CD4-positive, CD25-positive, alpha-beta regulatory T cell (primary cell): ENCODE data around the gene PLAAT3. TPM values are rescaled to one million over a fixed set of nuclear protein-coding genes. Genes with fewer than 3 reads are reported as not detected.
"Not testable (repeated sequence)": the region's sequence is repeated elsewhere in the genome, so short reads cannot be mapped to it uniquely, and the experiment has no call there.

Experiments used
- ATAC-seq, 2 donors: fragments of 150-1000 bp; cut with Tn5 transposase; one replicate each; pipeline ENCODE4 v1.10.0; 2021; ENCODE audit warnings: low read depth in 2 of 2, moderate number of reproducible peaks in 2 of 2, moderate library complexity in 1 of 2
- DNase-seq, 3 donors: peaks; one replicate each; pipeline versions ENCODE4 v3.0.0 to v3.0.0-alpha.2; 2012 to 2022; ENCODE audit warnings: mixed read lengths in 1 of 3
- H3K27ac ChIP-seq: one replicate; pipeline ENCODE4 v1.7.0; 2013; ENCODE audit warnings: mild to moderate bottlenecking, low read length; ENCODE audit not compliant: insufficient read depth, poor library complexity, severe bottlenecking
- H3K27me3 ChIP-seq: one replicate; pipeline ENCODE4 v1.7.0; 2013; ENCODE audit warnings: low read length; ENCODE audit not compliant: control insufficient read depth, insufficient read depth
- H3K36me3 ChIP-seq: one replicate; pipeline ENCODE4 v1.7.0; 2013; ENCODE audit warnings: mild to moderate bottlenecking, low read length, moderate library complexity; ENCODE audit not compliant: control insufficient read depth, insufficient read depth
- H3K4me1 ChIP-seq: 2 replicates; pipeline ENCODE4 v1.7.0; 2013; ENCODE audit warnings: mild to moderate bottlenecking, low read length; ENCODE audit not compliant: insufficient read depth, control insufficient read depth, poor library complexity, severe bottlenecking
- H3K4me3 ChIP-seq: one replicate; pipeline ENCODE4 v1.7.0; 2013; ENCODE audit warnings: low read depth, mild to moderate bottlenecking, low read length, moderate library complexity
- H3K9me3 ChIP-seq, 2 experiments: 1 replicate in 1 of 2; 2 replicates in 1 of 2; pipeline ENCODE4 v1.7.0; 2013; ENCODE audit warnings: low read length in 2 of 2, mild to moderate bottlenecking in 1 of 2, moderate library complexity in 1 of 2; ENCODE audit not compliant: control insufficient read depth in 2 of 2
- H3K27ac Mint-ChIP-seq, 3 donors: one replicate each; pipeline ENCODE4 v1.8.0; 2020 to 2022; ENCODE audit warnings: mild to moderate bottlenecking in 3 of 3, mixed read lengths in 3 of 3, moderate library complexity in 2 of 3
- H3K27me3 Mint-ChIP-seq: one replicate; pipeline ENCODE4 v1.8.0; 2022; ENCODE audit warnings: mild to moderate bottlenecking, mixed read lengths
- H3K36me3 Mint-ChIP-seq: one replicate; pipeline ENCODE4 v1.8.0; 2020; ENCODE audit warnings: mixed read lengths
- H3K4me1 Mint-ChIP-seq, 4 donors: one replicate each; pipeline ENCODE4 v1.8.0; 2020 to 2022; ENCODE audit warnings: mixed read lengths in 4 of 4, mild to moderate bottlenecking in 1 of 4
- H3K4me3 Mint-ChIP-seq, 4 donors: one replicate each; pipeline ENCODE4 v1.8.0; 2020 to 2022; ENCODE audit warnings: mild to moderate bottlenecking in 4 of 4, mixed read lengths in 4 of 4, moderate library complexity in 3 of 4
- H3K9me3 Mint-ChIP-seq, 7 donors: one replicate each; pipeline ENCODE4 v1.8.0; 2020 to 2022; ENCODE audit warnings: mixed read lengths in 7 of 7, mild to moderate bottlenecking in 3 of 7, moderate library complexity in 2 of 7
- polyA plus RNA-seq, 4 donors: library from polyadenylated mRNA; unstranded; fragments of 300-500 nt; fragmentation: Illumina TruSeq; gene quantifications; one replicate each; pipeline ENCODE4 v1.2.3, GENCODE V29; 2021
- total RNA-seq: library from RNA; stranded (reverse); gene quantifications from one replicate; pipeline ENCODE4 v1.2.3, GENCODE V29; 2022

Gene PLAAT3
- total and polyA plus RNA-seq, 5 donors from 2014 or later = 3.1 to 19.0 (median 5.8) TPM

GRCh38 chr11:63638436-63638835, 24.2 kb upstream of the PLAAT3 start:
- H3K4me1 Mint-ChIP-seq = peaks cover 8 to 19% (median 12%) of the 10 kb centered on the region in 4 donors
- not testable (repeated sequence) for H3K4me1 ChIP-seq, H3K27ac Mint-ChIP-seq, H3K4me3 ChIP-seq, H3K27ac ChIP-seq, H3K9me3 ChIP-seq, H3K4me3 Mint-ChIP-seq, H3K27me3 Mint-ChIP-seq, ATAC-seq, H3K9me3 Mint-ChIP-seq, H3K27me3 ChIP-seq, DNase-seq
- H3K36me3 ChIP-seq = peaks cover 36% of the 10 kb centered on the region
- peaks cover 24% of the 10 kb centered on the region for H3K36me3 Mint-ChIP-seq

- Histone ChIP-seq H3K27ac (no peak overlapping the region), H3K4me1 (no peaks in the 10 kb centered on the region), H3K4me3 (no peak overlapping the region), H3K27me3 (no peaks in the 10 kb centered on the region), H3K9me3 (no peaks in the 10 kb centered on the region), H3K36me3 (peaks cover 35% of the 10 kb centered on the region)
- ATAC-seq (peak; percentile 53 to 75), DNase-seq (peak; percentile 49 to 71 (median 62))
- H3K4me1 Mint-ChIP-seq = peaks cover 15 to 27% (median 18%) of the 10 kb centered on the region in 4 donors
- H3K36me3 Mint-ChIP-seq = peaks cover 22% of the 10 kb centered on the region
- no peaks in the 10 kb centered on the region for H3K27me3 Mint-ChIP-seq
- H3K9me3 Mint-ChIP-seq = no peaks in the 10 kb centered on the region
- no peak overlapping the region for H3K4me3 Mint-ChIP-seq
- H3K27ac Mint-ChIP-seq = peak overlapping the region in 1 of 3 donors; percentile 6
Measured at GRCh38 chr11:63635762-63636465, 21.7 kb upstream of the PLAAT3 start.

GRCh38 chr11:63629426-63629825, 15.2 kb upstream of the PLAAT3 start:
- H3K4me3 Mint-ChIP-seq = no peak overlapping the region
- no peak for DNase-seq
- no peaks in the 10 kb centered on the region for H3K9me3 Mint-ChIP-seq
- no peak for ATAC-seq
- Histone ChIP-seq H3K36me3 (peaks cover 51% of the 10 kb centered on the region), H3K9me3 (no peaks in the 10 kb centered on the region), H3K27ac (no peak overlapping the region), H3K4me3 (no peak overlapping the region), H3K27me3 (no peaks in the 10 kb centered on the region), H3K4me1 (no peaks in the 10 kb centered on the region)
- peaks cover 24% of the 10 kb centered on the region for H3K36me3 Mint-ChIP-seq
- H3K27me3 Mint-ChIP-seq = no peaks in the 10 kb centered on the region
- no peak overlapping the region for H3K27ac Mint-ChIP-seq
- peaks cover 7 to 17% (median 8%) of the 10 kb centered on the region in 4 donors for H3K4me1 Mint-ChIP-seq

- no peaks in the 10 kb centered on the region for H3K9me3 Mint-ChIP-seq
- H3K36me3 ChIP-seq = peaks cover 7% of the 10 kb centered on the region
- peaks cover 0 to 9% (median 2%) of the 10 kb centered on the region in 4 donors for H3K4me1 Mint-ChIP-seq
- DNase-seq = no peak
- H3K4me3 ChIP-seq = no peak overlapping the region
- peaks cover under 1% of the 10 kb centered on the region for H3K36me3 Mint-ChIP-seq
- no peaks in the 10 kb centered on the region for H3K4me1 ChIP-seq
- H3K27me3 Mint-ChIP-seq = peaks cover 10% of the 10 kb centered on the region
- no peak overlapping the region for H3K27ac Mint-ChIP-seq
- H3K9me3 ChIP-seq = no peaks in the 10 kb centered on the region
- H3K27ac ChIP-seq = no peak overlapping the region
- ATAC-seq = no peak
- no peak overlapping the region for H3K4me3 Mint-ChIP-seq
- no peaks in the 10 kb centered on the region for H3K27me3 ChIP-seq
Measured at GRCh38 chr11:63623513-63624140, 9.4 kb upstream of the PLAAT3 start.

- H3K27me3 ChIP-seq = no peaks in the 10 kb centered on the region
- ATAC-seq (no peak), DNase-seq (no peak)
- H3K4me3 Mint-ChIP-seq = no peak overlapping the region
- no peak overlapping the region for H3K27ac ChIP-seq
- no peaks in the 10 kb centered on the region for H3K36me3 Mint-ChIP-seq
- H3K27me3 Mint-ChIP-seq = peaks cover 10% of the 10 kb centered on the region
- H3K36me3 ChIP-seq = no peaks in the 10 kb centered on the region
- H3K4me3 ChIP-seq = no peak overlapping the region
- no peaks in the 10 kb centered on the region for H3K9me3 Mint-ChIP-seq
- peak overlapping the region in 1 of 3 donors; percentile 42 for H3K27ac Mint-ChIP-seq
- peaks cover 0 to 9% (median 2%) of the 10 kb centered on the region in 4 donors for H3K4me1 Mint-ChIP-seq
- no peaks in the 10 kb centered on the region for H3K4me1 ChIP-seq
- no peaks in the 10 kb centered on the region for H3K9me3 ChIP-seq
Measured at GRCh38 chr11:63622323-63622722, 8.1 kb upstream of the PLAAT3 start.

GRCh38 chr11:63621071-63621470, 6.8 kb upstream of the PLAAT3 start:
- Mint-ChIP-seq H3K9me3 (no peaks in the 10 kb centered on the region), H3K4me1 (peaks cover 0 to 9% (median 2%) of the 10 kb centered on the region in 4 donors), H3K4me3 (no peak overlapping the region), H3K27me3 (peaks cover 10% of the 10 kb centered on the region), H3K36me3 (no peaks in the 10 kb centered on the region), H3K27ac (peak overlapping the region in 2 of 3 donors; percentile 63 to 93)
- no peaks in the 10 kb centered on the region for H3K27me3 ChIP-seq
- no peak overlapping the region for H3K27ac ChIP-seq
- H3K4me1 ChIP-seq = no peaks in the 10 kb centered on the region
- ATAC-seq (no peak), DNase-seq (no peak)
- no peaks in the 10 kb centered on the region for H3K9me3 ChIP-seq
- H3K4me3 ChIP-seq = no peak overlapping the region
- H3K36me3 ChIP-seq = no peaks in the 10 kb centered on the region

- peaks cover 0 to 9% (median 2%) of the 10 kb centered on the region in 4 donors for H3K4me1 Mint-ChIP-seq
Measured at GRCh38 chr11:63619967-63620366, 5.7 kb upstream of the PLAAT3 start.

More at GRCh38 chr11:63619967-63620366, 5.7 kb upstream of the PLAAT3 start:
- Histone ChIP-seq H3K36me3 (no peaks in the 10 kb centered on the region), H3K9me3 (no peaks in the 10 kb centered on the region), H3K27me3 (no peaks in the 10 kb centered on the region), H3K27ac (no peak overlapping the region), H3K4me3 (no peak overlapping the region), H3K4me1 (no peaks in the 10 kb centered on the region)
- ATAC-seq (no peak), DNase-seq (no peak)
- Mint-ChIP-seq H3K27me3 (peaks cover 10% of the 10 kb centered on the region), H3K4me3 (no peak overlapping the region), H3K9me3 (no peaks in the 10 kb centered on the region), H3K27ac (no peak overlapping the region), H3K36me3 (no peaks in the 10 kb centered on the region)
